Esophagus muscularis mucosa (tissue), 4 donors: ENCODE data around the gene SIK3. TPM values are rescaled to one million over a fixed set of nuclear protein-coding genes. Genes with fewer than 3 reads are reported as not detected.

Experiments
- DNase-seq: peaks from one replicate; pipeline ENCODE4 v3.0.0-alpha.2; 2017; ENCODE audit errors: extremely low spot score
- H3K27ac ChIP-seq, 4 donors: fragments of 200-600 bp; sonication (generic); replicated peaks in 1 of 4; 1 replicate in 3 of 4; 2 replicates in 1 of 4; pipeline ENCODE4 v1.5.1; 2016 to 2019; ENCODE audit warnings: mild to moderate bottlenecking in 1 of 4
- H3K27me3 ChIP-seq, 4 donors: fragments of 200-600 bp; sonication (generic); one replicate each; pipeline versions ENCODE4 v1.5.1 to v1.6.0; 2016 to 2019
- H3K36me3 ChIP-seq, 4 donors: fragments of 200-600 bp; sonication (generic); one replicate each; pipeline ENCODE4 v1.5.1; 2016 to 2019
- H3K4me1 ChIP-seq, 4 donors: fragments of 200-600 bp; sonication (generic); one replicate each; pipeline ENCODE4 v1.5.1; 2016 to 2019
- H3K4me3 ChIP-seq, 4 donors: fragments of 200-600 bp; sonication (generic); 1 replicate in 2 of 4; 2 replicates in 2 of 4; pipeline ENCODE4 v1.5.1; 2016 to 2019; ENCODE audit warnings: mild to moderate bottlenecking in 4 of 4, moderate library complexity in 1 of 4
- H3K9me3 ChIP-seq, 4 donors: fragments of 200-600 bp; sonication (generic); 1 replicate in 3 of 4; 2 replicates in 1 of 4; pipeline ENCODE4 v1.5.1; 2016 to 2019
- EP300 ChIP-seq: sonication (generic); formaldehyde crosslinking; IDR thresholded peaks from one replicate; pipeline ENCODE4 v1.6.1; 2017; ENCODE audit warnings: antibody characterized with exemption
- POLR2A ChIP-seq: fragments of 450-650 bp; IDR thresholded peaks from one replicate; pipeline ENCODE4 v1.6.1; 2017; ENCODE audit warnings: antibody characterized with exemption, moderate library complexity, mild to moderate bottlenecking, low read depth
- POLR2AphosphoS5 ChIP-seq, 2 donors: sonication (generic); formaldehyde crosslinking; IDR thresholded peaks; one replicate each; pipeline ENCODE4 v1.6.1; 2017; ENCODE audit warnings: antibody characterized with exemption in 2 of 2
- WGBS: methylation state at CpG from one replicate; pipeline ENCODE4 v1.1.5; 2018; 5-methylcytosine and 5-hydroxymethylcytosine counted together
- intact Hi-C: fragments of 100-400 bp; cut with DNase I; formaldehyde crosslinking; loops from one replicate; pipeline ENCODE4 v1.15.1; 2023
- total RNA-seq, 4 donors: library from RNA; depleted of rRNA; stranded (reverse); fragments of >200 nt; gene quantifications; one replicate each; pipeline versions ENCODE4 v1.1.0 to v1.2.1, GENCODE V29; 2016
- TF ChIP-seq, protein P1 (sequence below), 3 experiments: fragments of 200-600 bp in 2 of 3; fragments of 450-650 bp in 1 of 3; sonication (generic) in 2 of 3; IDR thresholded peaks; one replicate each; pipeline ENCODE4 v1.5.1; 2017 to 2019; ENCODE audit warnings: antibody characterized with exemption in 3 of 3, mild to moderate bottlenecking in 2 of 3, moderate library complexity in 1 of 3

Gene SIK3
- total RNA-seq, 4 donors from 2014 or later, result 39.5 to 53.5 (median 42.3) TPM

DNA sequence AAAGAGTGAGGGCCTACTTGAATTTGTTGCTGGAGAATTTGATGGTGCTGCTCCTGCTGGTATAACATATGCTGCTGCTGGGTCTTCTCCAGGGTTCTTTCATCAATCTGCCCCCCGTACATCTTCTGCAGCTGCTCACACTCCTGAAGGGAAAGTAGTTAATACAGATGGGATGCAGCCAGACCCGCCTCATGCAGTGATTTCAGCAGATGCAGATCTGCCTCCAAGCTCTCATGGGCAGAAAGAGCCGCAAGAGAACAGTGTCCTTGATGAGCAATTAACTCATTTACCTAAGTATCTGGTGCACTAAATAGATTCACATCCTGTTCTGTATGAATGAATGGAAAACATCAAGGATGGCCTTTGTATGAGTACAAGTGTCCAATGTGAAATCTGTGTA is 236.0 kb downstream of the SIK3 start:
- Histone ChIP-seq H3K4me1 (peaks cover 0 to 6% (median 2%) of the 10 kb centered on the region in 4 donors), H3K27me3 (no peaks in the 10 kb centered on the region), H3K9me3 (no peaks in the 10 kb centered on the region), H3K27ac (no peak overlapping the region), H3K4me3 (no peak overlapping the region), H3K36me3 (peaks cover 56 to 100% (median 93%) of the 10 kb centered on the region in 4 donors)
- DNase-seq, result no peak
- WGBS, result 87% methylated on average over 3 of the region's 3 CpGs
- intact Hi-C loops, result no loop called here
- TF ChIP-seq POLR2AphosphoS5 (IDR thresholded peaks at IDR 0.05), result no peak
- TF ChIP-seq POLR2A, result no peak

DNA sequence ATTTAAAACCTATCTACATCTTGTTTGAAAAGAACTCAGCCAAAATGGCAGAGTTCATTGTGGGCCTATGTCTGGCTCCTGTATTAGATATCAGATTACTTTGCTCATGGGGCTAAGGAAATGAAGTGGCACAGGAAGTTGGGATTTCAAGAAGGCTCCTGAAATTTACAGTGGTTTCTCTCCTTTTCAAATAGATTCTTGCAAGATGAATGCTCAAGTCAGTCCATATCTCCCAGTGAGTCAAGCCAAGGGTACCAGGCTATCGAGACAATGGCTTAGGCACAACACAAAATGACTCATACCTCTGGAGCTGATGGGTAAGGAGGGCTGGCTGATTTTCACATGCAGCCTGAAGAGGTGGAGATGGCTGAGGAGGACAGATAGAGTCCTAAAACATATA is 236.7 kb downstream of the SIK3 start:
- Histone ChIP-seq H3K4me1 (peaks cover 0 to 7% (median 2%) of the 10 kb centered on the region in 4 donors), H3K9me3 (no peaks in the 10 kb centered on the region), H3K4me3 (no peak overlapping the region), H3K36me3 (peaks cover 51 to 99% (median 90%) of the 10 kb centered on the region in 4 donors), H3K27ac (no peak overlapping the region), H3K27me3 (no peaks in the 10 kb centered on the region)
- intact Hi-C loops, result no loop called here
- TF ChIP-seq, protein P1, sequence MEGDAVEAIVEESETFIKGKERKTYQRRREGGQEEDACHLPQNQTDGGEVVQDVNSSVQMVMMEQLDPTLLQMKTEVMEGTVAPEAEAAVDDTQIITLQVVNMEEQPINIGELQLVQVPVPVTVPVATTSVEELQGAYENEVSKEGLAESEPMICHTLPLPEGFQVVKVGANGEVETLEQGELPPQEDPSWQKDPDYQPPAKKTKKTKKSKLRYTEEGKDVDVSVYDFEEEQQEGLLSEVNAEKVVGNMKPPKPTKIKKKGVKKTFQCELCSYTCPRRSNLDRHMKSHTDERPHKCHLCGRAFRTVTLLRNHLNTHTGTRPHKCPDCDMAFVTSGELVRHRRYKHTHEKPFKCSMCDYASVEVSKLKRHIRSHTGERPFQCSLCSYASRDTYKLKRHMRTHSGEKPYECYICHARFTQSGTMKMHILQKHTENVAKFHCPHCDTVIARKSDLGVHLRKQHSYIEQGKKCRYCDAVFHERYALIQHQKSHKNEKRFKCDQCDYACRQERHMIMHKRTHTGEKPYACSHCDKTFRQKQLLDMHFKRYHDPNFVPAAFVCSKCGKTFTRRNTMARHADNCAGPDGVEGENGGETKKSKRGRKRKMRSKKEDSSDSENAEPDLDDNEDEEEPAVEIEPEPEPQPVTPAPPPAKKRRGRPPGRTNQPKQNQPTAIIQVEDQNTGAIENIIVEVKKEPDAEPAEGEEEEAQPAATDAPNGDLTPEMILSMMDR (IDR thresholded peaks at IDR 0.05), result no peak
- no peak for TF ChIP-seq EP300
- TF ChIP-seq POLR2AphosphoS5 (IDR thresholded peaks at IDR 0.05), result no peak
- no peak for TF ChIP-seq POLR2A
- whole genome bisulfite sequencing, result 56% methylated on average over 1 of the region's 1 CpG
- DNase-seq, result no peak

DNA sequence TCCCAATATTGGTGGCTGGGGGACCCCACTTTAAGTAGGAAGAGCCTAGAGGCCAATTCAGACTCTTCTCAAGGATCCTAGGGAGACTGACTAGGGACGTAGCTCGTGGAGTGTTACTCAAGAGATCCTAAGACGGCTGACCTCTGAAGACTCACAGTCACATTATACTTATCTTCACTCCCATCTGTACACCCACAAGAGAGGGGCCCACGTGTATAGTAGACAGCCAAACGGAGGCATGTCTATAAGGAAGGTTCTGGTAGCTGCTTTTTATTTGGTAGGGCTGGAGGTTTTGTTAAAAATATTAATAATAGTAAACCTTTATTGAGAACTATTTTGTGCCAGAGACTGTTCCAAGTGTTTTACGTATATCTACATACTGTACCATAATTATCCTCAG is 237.9 kb downstream of the SIK3 start:
- intact Hi-C loops, result no loop called here
- Histone ChIP-seq H3K4me1 (peaks cover 0 to 7% (median 1%) of the 10 kb centered on the region in 4 donors), H3K4me3 (no peak overlapping the region), H3K27ac (no peak overlapping the region), H3K9me3 (no peaks in the 10 kb centered on the region), H3K36me3 (peaks cover 51 to 98% (median 86%) of the 10 kb centered on the region in 4 donors), H3K27me3 (no peaks in the 10 kb centered on the region)
- 90% methylated on average over 6 of the region's 6 CpGs for WGBS
- no peak for DNase-seq
- TF ChIP-seq, protein P1 (IDR thresholded peaks at IDR 0.05), result no peak
- no peak for TF ChIP-seq POLR2AphosphoS5 (IDR thresholded peaks at IDR 0.05)
- TF ChIP-seq POLR2A, result no peak
- no peak for TF ChIP-seq EP300

DNA sequence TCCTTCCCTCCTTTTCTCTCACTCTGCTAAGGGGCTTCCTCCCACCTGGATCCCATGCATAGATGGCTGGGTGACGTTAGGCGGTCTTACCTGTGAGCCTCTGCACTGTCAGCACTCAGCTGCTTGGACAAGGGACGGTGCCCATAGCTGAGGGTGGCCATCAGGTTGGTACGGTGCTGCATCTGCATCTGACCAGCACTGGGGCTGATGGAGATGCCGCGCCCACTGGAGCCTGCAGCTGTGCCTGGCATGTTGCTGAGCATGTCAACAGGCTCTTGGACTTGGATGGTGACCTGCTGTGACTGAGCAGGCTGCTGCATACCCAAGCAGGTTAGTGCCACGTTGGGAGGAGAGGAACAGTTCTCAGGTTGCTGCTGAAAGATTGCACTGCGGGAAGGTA is 239.1 kb downstream of the SIK3 start:
- WGBS, result 94% methylated on average over 2 of the region's 8 CpGs
- peaks cover 0 to 7% (median under 1%) of the 10 kb centered on the region in 4 donors for H3K4me1 ChIP-seq
- H3K4me3 ChIP-seq, result no peak overlapping the region
- no peaks in the 10 kb centered on the region for H3K27me3 ChIP-seq
- H3K9me3 ChIP-seq, result no peaks in the 10 kb centered on the region
- TF ChIP-seq POLR2A, result no peak
- no peak for TF ChIP-seq POLR2AphosphoS5 (IDR thresholded peaks at IDR 0.05)
- TF ChIP-seq, protein P1 (IDR thresholded peaks at IDR 0.05), result no peak
- no peak for TF ChIP-seq EP300
- intact Hi-C loops, result no loop called here
- DNase-seq, result no peak
- H3K27ac ChIP-seq, result no peak overlapping the region
- H3K36me3 ChIP-seq, result peaks cover 51 to 96% (median 81%) of the 10 kb centered on the region in 4 donors

DNA sequence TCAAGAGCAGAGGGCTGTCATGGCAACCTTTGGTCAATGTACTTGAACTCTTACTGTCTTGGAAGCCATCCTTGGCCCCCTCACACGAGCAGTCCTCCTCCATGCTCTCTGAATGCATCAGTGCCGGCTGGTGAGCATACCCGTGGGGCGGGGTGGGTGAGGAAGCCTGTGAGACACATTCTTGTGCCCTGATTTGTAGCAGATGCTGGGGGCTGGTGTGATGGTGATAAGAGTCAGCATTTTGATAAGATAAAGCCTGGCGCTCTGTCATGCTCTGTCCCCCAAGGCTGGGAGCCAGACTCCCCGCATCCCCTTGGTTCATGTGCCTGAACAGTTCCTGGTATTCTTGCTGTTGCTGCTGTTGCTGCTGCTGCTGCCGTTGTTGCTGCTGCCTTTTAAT is 240.3 kb downstream of the SIK3 start:
- Histone ChIP-seq H3K9me3 (no peaks in the 10 kb centered on the region), H3K4me1 (peaks cover 3 to 17% (median 9%) of the 10 kb centered on the region in 4 donors), H3K4me3 (no peak overlapping the region), H3K27ac (peak overlapping the region in 1 of 4 donors; percentile 13), H3K36me3 (peaks cover 42 to 92% (median 73%) of the 10 kb centered on the region in 4 donors), H3K27me3 (no peaks in the 10 kb centered on the region)
- TF ChIP-seq EP300 (no peak), POLR2AphosphoS5 (IDR thresholded peaks at IDR 0.05) (no peak), POLR2A (no peak)
- TF ChIP-seq, protein P1 (IDR thresholded peaks at IDR 0.05), result no peak
- intact Hi-C loops, result no loop called here
- no peak for DNase-seq
- 80% methylated on average over 4 of the region's 7 CpGs for WGBS
